CD14-positive monocyte (primary cell): ENCODE results near the gene BTBD9. TPM values are rescaled to one million over a fixed set of nuclear protein-coding genes. Genes with fewer than 3 reads are reported as not detected.
A peak's percentile ranks its signal among the peaks of the same experiment; 100 is the strongest.

ENCODE experiments used
- DNase-seq, 3 donors: peaks; one replicate each; pipeline ENCODE4 v3.0.0-alpha.2; 2011 to 2022
- H2AFZ ChIP-seq: 2 replicates; pipeline ENCODE4 v1.6.0; 2012; ENCODE audit warnings: mild to moderate bottlenecking, low read depth, low read length, inconsistent platforms; ENCODE audit not compliant: insufficient read depth, poor library complexity, severe bottlenecking
- H3K27ac ChIP-seq, 2 donors: 1 replicate in 1 of 2; 2 replicates in 1 of 2; pipeline ENCODE4 v1.5.1; 2012 to 2013; ENCODE audit warnings: low read length in 2 of 2, control low read depth in 1 of 2, inconsistent platforms in 1 of 2, low read depth in 1 of 2, mild to moderate bottlenecking in 1 of 2
- H3K27me3 ChIP-seq, 2 donors: one replicate each; pipeline versions ENCODE4 v1.6.0 to v1.6.1; 2011 to 2013; ENCODE audit warnings: low read length in 2 of 2; ENCODE audit not compliant: control insufficient read depth in 2 of 2, insufficient read depth in 2 of 2
- H3K36me3 ChIP-seq, 2 donors: replicated peaks in 1 of 2; 1 replicate in 1 of 2; 2 replicates in 1 of 2; pipeline versions ENCODE4 v1.5.1 to v1.6.1; 2012 to 2013; ENCODE audit warnings: low read length in 2 of 2, control low read depth in 1 of 2, inconsistent platforms in 1 of 2, mild to moderate bottlenecking in 1 of 2; ENCODE audit not compliant: insufficient read depth in 2 of 2, control insufficient read depth in 1 of 2
- H3K4me1 ChIP-seq, 2 donors: 1 replicate in 1 of 2; 2 replicates in 1 of 2; pipeline versions ENCODE4 v1.5.1 to v1.6.1; 2012 to 2013; ENCODE audit warnings: low read length in 2 of 2, control low read depth in 1 of 2, inconsistent platforms in 1 of 2, mild to moderate bottlenecking in 1 of 2, moderate library complexity in 1 of 2; ENCODE audit not compliant: insufficient read depth in 2 of 2, control insufficient read depth in 1 of 2
- H3K4me2 ChIP-seq: replicated peaks from 2 replicates; pipeline ENCODE3; 2012; ENCODE audit warnings: low read length, moderate library complexity, mild to moderate bottlenecking; ENCODE audit not compliant: poor library complexity, severe bottlenecking; ENCODE audit errors: extremely low read depth
- H3K4me3 ChIP-seq, 3 experiments: fragments of 200-600 bp in 1 of 3; sonication (generic) in 1 of 3; replicated peaks in 1 of 3; 1 replicate in 2 of 3; 2 replicates in 1 of 3; pipeline ENCODE4 v1.5.1; 2011 to 2013; ENCODE audit warnings: low read length in 3 of 3, mild to moderate bottlenecking in 3 of 3, control low read depth in 2 of 3, low read depth in 2 of 3, inconsistent platforms in 1 of 3, moderate library complexity in 1 of 3
- H3K79me2 ChIP-seq: 2 replicates; pipeline ENCODE4 v1.6.0; 2012; ENCODE audit warnings: mild to moderate bottlenecking, control low read depth, inconsistent platforms, low read length, moderate library complexity; ENCODE audit not compliant: insufficient read depth
- H3K9ac ChIP-seq: 2 replicates; pipeline ENCODE4 v1.6.0; 2017; ENCODE audit warnings: low read length, mild to moderate bottlenecking; ENCODE audit not compliant: insufficient read depth, poor library complexity, severe bottlenecking
- H3K9me3 ChIP-seq, 2 donors: replicated peaks in 1 of 2; 1 replicate in 1 of 2; 2 replicates in 1 of 2; pipeline versions ENCODE4 v1.5.1 to v1.6.1; 2012 to 2013; ENCODE audit warnings: low read length in 2 of 2, control low read depth in 1 of 2; ENCODE audit not compliant: control insufficient read depth in 1 of 2, insufficient read depth in 1 of 2
- H4K20me1 ChIP-seq: 2 replicates; pipeline ENCODE4 v1.6.0; 2012; ENCODE audit warnings: mild to moderate bottlenecking, low read length, control low read depth, moderate library complexity; ENCODE audit not compliant: insufficient read depth
- H3K27ac Mint-ChIP-seq, 7 donors: one replicate each; pipeline ENCODE4 v1.8.0; 2020; ENCODE audit warnings: mild to moderate bottlenecking in 7 of 7, mixed read lengths in 7 of 7, moderate library complexity in 6 of 7, inconsistent platforms in 2 of 7
- H3K27me3 Mint-ChIP-seq, 3 donors: one replicate each; pipeline ENCODE4 v1.8.0; 2021 to 2022; ENCODE audit warnings: low read depth in 3 of 3, mild to moderate bottlenecking in 3 of 3, mixed read lengths in 3 of 3, moderate library complexity in 3 of 3, inconsistent platforms in 1 of 3
- H3K36me3 Mint-ChIP-seq, 2 donors: one replicate each; pipeline ENCODE4 v1.8.0; 2020; ENCODE audit warnings: mixed read lengths in 2 of 2, inconsistent platforms in 1 of 2, mild to moderate bottlenecking in 1 of 2
- H3K4me1 Mint-ChIP-seq: one replicate; pipeline ENCODE4 v1.8.0; 2020; ENCODE audit warnings: mild to moderate bottlenecking, mixed read lengths
- H3K4me3 Mint-ChIP-seq, 2 donors: one replicate each; pipeline ENCODE4 v1.8.0; 2020; ENCODE audit warnings: mild to moderate bottlenecking in 2 of 2, mixed read lengths in 2 of 2, moderate library complexity in 1 of 2
- H3K9me3 Mint-ChIP-seq, 7 donors: one replicate each; pipeline ENCODE4 v1.8.0; 2020 to 2022; ENCODE audit warnings: mixed read lengths in 7 of 7, mild to moderate bottlenecking in 6 of 7, moderate library complexity in 6 of 7, inconsistent platforms in 2 of 7
- CTCF ChIP-seq: fragments of 200-600 bp; IDR thresholded peaks from one replicate; pipeline ENCODE4 v1.8.0; 2022; ENCODE audit warnings: antibody characterized with exemption, mild to moderate bottlenecking
- WGBS: methylation state at CpG from one replicate; pipeline ENCODE4 v1.1.5; 2013; ENCODE audit warnings: missing lambda C conversion rate; ENCODE audit not compliant: insufficient coverage; 5-methylcytosine and 5-hydroxymethylcytosine counted together
- intact Hi-C, 2 donors: fragments of 100-400 bp; cut with micrococcal nuclease; formaldehyde crosslinking; loops; one replicate each; pipeline versions ENCODE4 v1.15.0 to v1.15.1; 2023
- polyA plus RNA-seq, 3 donors: library from polyadenylated mRNA; depleted of rRNA in 1 of 3; unstranded in 2 of 3; stranded (reverse) in 1 of 3; fragments of 300-500 nt in 2 of 3; fragments of >200 nt in 1 of 3; fragmentation: Illumina TruSeq in 2 of 3; gene quantifications; 1 replicate in 2 of 3; 2 replicates in 1 of 3; pipeline ENCODE4 v1.2.3, GENCODE V29; 2012 to 2021

BTBD9 gene
- polyA plus RNA-seq, 3 donors, result 5.2 to 7.5 (median 6.2) TPM

- intact Hi-C loops, result no loop called here
- Histone ChIP-seq H3K4me2 (no peak overlapping the region), H3K4me1 (no peaks in the 10 kb centered on the region), H3K9me3 (no peaks in the 10 kb centered on the region), H3K79me2 (no peaks in the 10 kb centered on the region), H3K27me3 (no peaks in the 10 kb centered on the region), H4K20me1 (no peaks in the 10 kb centered on the region), H3K27ac (no peak overlapping the region), H2AFZ (no peak overlapping the region), H3K4me3 (no peak overlapping the region), H3K36me3 (peaks cover 2 to 15% of the 10 kb centered on the region in 2 donors), H3K9ac (no peak overlapping the region)
- peaks cover 22 to 34% of the 10 kb centered on the region in 2 donors for H3K36me3 Mint-ChIP-seq
- DNase-seq, result no peak
- peaks cover 3% of the 10 kb centered on the region for H3K4me1 Mint-ChIP-seq
- H3K4me3 Mint-ChIP-seq, result no peak overlapping the region
- H3K9me3 Mint-ChIP-seq, result no peaks in the 10 kb centered on the region
- no CpG with 5 or more reads among the region's 3 CpGs for WGBS
- peak overlapping the region in 1 of 7 donors; percentile 69 for H3K27ac Mint-ChIP-seq
- TF ChIP-seq CTCF, result no peak
- H3K27me3 Mint-ChIP-seq, result no peaks in the 10 kb centered on the region
These were observed 67.4 kb downstream of the BTBD9 start for GRCh38 chr6:38572186-38572813.

- H3K27ac ChIP-seq, result no peak overlapping the region
- H3K4me3 ChIP-seq, result no peak overlapping the region
- no peak for DNase-seq
- no peak overlapping the region for H3K9ac ChIP-seq
- no peak overlapping the region for H3K4me3 Mint-ChIP-seq
- no peak overlapping the region for H3K4me2 ChIP-seq
- no peak for TF ChIP-seq CTCF
- peak overlapping the region in 3 of 7 donors; percentile 4 to 69 (median 38) for H3K27ac Mint-ChIP-seq
- no peaks in the 10 kb centered on the region for H3K4me1 ChIP-seq
- H3K36me3 ChIP-seq, result peaks cover 2 to 10% of the 10 kb centered on the region in 2 donors
- H3K79me2 ChIP-seq, result no peaks in the 10 kb centered on the region
- peaks cover 3% of the 10 kb centered on the region for H3K4me1 Mint-ChIP-seq
- no peak overlapping the region for H2AFZ ChIP-seq
- intact Hi-C loops, result no loop called here
- no peaks in the 10 kb centered on the region for H3K9me3 Mint-ChIP-seq
- peaks cover 17 to 31% of the 10 kb centered on the region in 2 donors for H3K36me3 Mint-ChIP-seq
- no peaks in the 10 kb centered on the region for H3K27me3 ChIP-seq
- H3K27me3 Mint-ChIP-seq, result no peaks in the 10 kb centered on the region
- H4K20me1 ChIP-seq, result no peaks in the 10 kb centered on the region
- H3K9me3 ChIP-seq, result no peaks in the 10 kb centered on the region
- 80% methylated on average over 1 of the region's 1 CpG for WGBS
These were observed 68.0 kb downstream of the BTBD9 start for GRCh38 chr6:38571721-38572120.
